Astrocyte (in vitro differentiated cells and primary cell): ENCODE measurements around the gene PTGS2.

Experiments used
- CTCF ChIP-seq: IDR thresholded peaks from 2 replicates; pipeline ENCODE4 v1.5.1; 2011; ENCODE audit warnings: low read depth, mild to moderate bottlenecking, inconsistent platforms, low read length, moderate library complexity; ENCODE audit not compliant: insufficient read depth
- EZH2 ChIP-seq: IDR thresholded peaks from 2 replicates; pipeline ENCODE4 v1.6.1; 2012; ENCODE audit warnings: mild to moderate bottlenecking, low read length, inconsistent platforms; ENCODE audit not compliant: insufficient read depth

GRCh38 chr1:186658999-186659398, 21.2 kb downstream of the PTGS2 start:
- TF ChIP-seq CTCF (no peak), EZH2 (no peak)
